ENCODE measurements around the gene ATP10A. TPM values are rescaled to one million over a fixed set of nuclear protein-coding genes. Genes with fewer than 3 reads are reported as not detected.

Gene ATP10A
- total RNA-seq, 4 donors from 2014 or later, result 2.7 to 7.0 (median 3.4) TPM

DNA sequence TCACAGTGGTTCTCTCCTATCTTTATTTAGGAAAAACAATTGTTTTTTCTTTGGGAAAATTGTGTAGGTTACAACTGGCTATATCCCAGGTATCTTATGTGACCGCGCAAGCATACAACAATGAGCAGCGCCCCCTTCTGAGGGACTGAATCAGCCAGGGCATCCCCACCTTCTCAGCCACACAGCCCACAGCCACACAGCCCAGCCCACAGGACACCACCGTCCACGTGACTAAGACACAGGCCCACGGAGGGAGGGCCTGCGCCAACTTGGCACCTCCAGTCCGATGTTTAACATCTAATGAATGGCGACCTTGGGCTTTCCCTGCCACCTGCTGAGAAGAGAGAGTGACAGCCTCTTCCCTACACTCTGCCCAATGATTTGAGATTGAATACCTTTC, 68.1 kb downstream of the ATP10A start:
- Histone ChIP-seq H3K4me3 (replicated peaks in 1 of 3) (no peak overlapping the region), H3K9me3 (no peaks in the 10 kb centered on the region), H3K36me3 (no peaks in the 10 kb centered on the region), H3K27ac (no peak overlapping the region), H3K27me3 (no peaks in the 10 kb centered on the region), H3K4me1 (no peaks in the 10 kb centered on the region)
- 81 to 91% methylated on average over 9 of the region's 9 CpGs for WGBS, 2 donors
- no peak for TF ChIP-seq POLR2A (IDR thresholded peaks at IDR 0.05)
- TF ChIP-seq, protein P1, sequence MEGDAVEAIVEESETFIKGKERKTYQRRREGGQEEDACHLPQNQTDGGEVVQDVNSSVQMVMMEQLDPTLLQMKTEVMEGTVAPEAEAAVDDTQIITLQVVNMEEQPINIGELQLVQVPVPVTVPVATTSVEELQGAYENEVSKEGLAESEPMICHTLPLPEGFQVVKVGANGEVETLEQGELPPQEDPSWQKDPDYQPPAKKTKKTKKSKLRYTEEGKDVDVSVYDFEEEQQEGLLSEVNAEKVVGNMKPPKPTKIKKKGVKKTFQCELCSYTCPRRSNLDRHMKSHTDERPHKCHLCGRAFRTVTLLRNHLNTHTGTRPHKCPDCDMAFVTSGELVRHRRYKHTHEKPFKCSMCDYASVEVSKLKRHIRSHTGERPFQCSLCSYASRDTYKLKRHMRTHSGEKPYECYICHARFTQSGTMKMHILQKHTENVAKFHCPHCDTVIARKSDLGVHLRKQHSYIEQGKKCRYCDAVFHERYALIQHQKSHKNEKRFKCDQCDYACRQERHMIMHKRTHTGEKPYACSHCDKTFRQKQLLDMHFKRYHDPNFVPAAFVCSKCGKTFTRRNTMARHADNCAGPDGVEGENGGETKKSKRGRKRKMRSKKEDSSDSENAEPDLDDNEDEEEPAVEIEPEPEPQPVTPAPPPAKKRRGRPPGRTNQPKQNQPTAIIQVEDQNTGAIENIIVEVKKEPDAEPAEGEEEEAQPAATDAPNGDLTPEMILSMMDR (IDR thresholded peaks at IDR 0.05), result no peak
- no peak for DNase-seq
- intact Hi-C loops (cut with DNase I), result no loop called here

DNA sequence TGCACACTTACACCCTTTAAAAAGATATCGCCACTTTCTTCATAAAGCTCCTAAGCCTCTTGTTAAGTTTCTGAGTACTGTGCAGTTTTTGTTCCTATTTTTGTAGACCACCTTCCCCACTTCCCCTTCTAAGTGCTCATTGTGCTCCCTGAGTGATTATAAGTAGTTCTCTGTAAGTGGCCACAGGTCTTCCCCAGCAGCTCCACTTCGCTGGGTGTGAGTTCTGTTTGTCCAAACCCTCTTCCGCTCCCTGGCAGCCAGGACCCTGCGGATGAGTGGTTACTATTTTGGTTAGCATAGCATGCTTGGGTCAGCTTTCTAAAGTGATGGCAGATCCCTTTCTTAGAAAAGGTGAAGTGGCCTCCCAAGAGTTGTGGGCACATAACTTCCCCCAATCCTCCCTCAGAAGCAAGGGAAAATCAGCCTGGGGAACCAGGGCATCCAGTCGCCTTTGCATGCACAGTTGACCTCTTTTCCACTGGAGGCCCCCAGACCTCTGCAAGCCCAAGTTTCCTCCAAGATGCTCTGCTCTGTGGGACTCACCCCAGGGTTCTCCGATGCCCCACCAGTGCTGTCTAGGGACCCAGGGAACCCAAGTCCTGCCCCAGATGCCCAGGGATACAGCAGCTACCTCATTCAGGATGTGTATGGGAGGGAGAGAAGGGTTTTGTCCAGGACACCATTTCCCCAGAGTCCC, 69.6 kb downstream of the ATP10A start:
- Histone ChIP-seq H3K4me3 (replicated peaks in 1 of 3) (no peak overlapping the region), H3K4me1 (peaks cover 0 to 4% of the 10 kb centered on the region in 2 donors), H3K9me3 (no peaks in the 10 kb centered on the region), H3K36me3 (no peaks in the 10 kb centered on the region), H3K27me3 (no peaks in the 10 kb centered on the region), H3K27ac (no peak overlapping the region)
- intact Hi-C loops (cut with DNase I), result no loop called here
- TF ChIP-seq, protein P1 (IDR thresholded peaks at IDR 0.05), result no peak
- TF ChIP-seq POLR2A (IDR thresholded peaks at IDR 0.05), result no peak
- 43 to 55% methylated on average over 6 of the region's 6 CpGs for WGBS, 2 donors
- no peak for DNase-seq

- no peaks in the 10 kb centered on the region for H3K36me3 ChIP-seq
- no peak overlapping the region for H3K27ac ChIP-seq
- no peak for DNase-seq
- TF ChIP-seq, protein P1 (IDR thresholded peaks at IDR 0.05), result no peak
- no peak for TF ChIP-seq POLR2A (IDR thresholded peaks at IDR 0.05)
- no peaks in the 10 kb centered on the region for H3K9me3 ChIP-seq
- peaks cover 0 to 12% of the 10 kb centered on the region in 2 donors for H3K4me1 ChIP-seq
- intact Hi-C loops (cut with DNase I), result no loop called here
- 67 to 71% methylated on average over 1 to 3 of the region's 3 CpGs for WGBS, 2 donors
- H3K27me3 ChIP-seq, result no peaks in the 10 kb centered on the region
- H3K4me3 ChIP-seq (replicated peaks in 1 of 3), result no peak overlapping the region
Observed at GRCh38 chr15:25792128-25792527, 71.0 kb downstream of the ATP10A start.

- Histone ChIP-seq H3K4me3 (replicated peaks in 1 of 3) (no peak overlapping the region), H3K36me3 (no peaks in the 10 kb centered on the region), H3K27ac (peak overlapping the region; percentile 15 to 56 (median 52)), H3K9me3 (no peaks in the 10 kb centered on the region), H3K4me1 (peaks cover 0 to 12% of the 10 kb centered on the region in 2 donors), H3K27me3 (no peaks in the 10 kb centered on the region)
- intact Hi-C loops (cut with DNase I), result no loop called here
- WGBS, 2 donors, result 65 to 71% methylated on average over 7 of the region's 7 CpGs
- no peak for DNase-seq
- TF ChIP-seq, protein P1 (IDR thresholded peaks at IDR 0.05), result no peak
- TF ChIP-seq POLR2A (IDR thresholded peaks at IDR 0.05), result no peak
Observed at GRCh38 chr15:25790000-25790660, 73.0 kb downstream of the ATP10A start.

- H3K4me3 ChIP-seq (replicated peaks in 1 of 3), result no peak overlapping the region
- H3K36me3 ChIP-seq, result no peaks in the 10 kb centered on the region
- WGBS, 2 donors, result 86 to 88% methylated on average over 5 of the region's 5 CpGs
- H3K27me3 ChIP-seq, result no peaks in the 10 kb centered on the region
- no peaks in the 10 kb centered on the region for H3K9me3 ChIP-seq
- H3K4me1 ChIP-seq, result peaks cover 0 to 12% of the 10 kb centered on the region in 2 donors
- TF ChIP-seq POLR2A (IDR thresholded peaks at IDR 0.05), result no peak
- TF ChIP-seq, protein P1 (IDR thresholded peaks at IDR 0.05), result no peak
- intact Hi-C loops (cut with DNase I), result no loop called here
- no peak for DNase-seq
- peak overlapping the region; percentile 15 to 56 (median 52) for H3K27ac ChIP-seq
Observed at GRCh38 chr15:25789616-25789999, 73.5 kb downstream of the ATP10A start.
